ENCODE measurements around the gene MRM1. TPM values are rescaled to one million over a fixed set of nuclear protein-coding genes. Genes with fewer than 3 reads are reported as not detected.

MRM1 gene
- total and polyA plus RNA-seq, 7 donors: 8.7 to 30.6 (median 11.1) TPM

DNA sequence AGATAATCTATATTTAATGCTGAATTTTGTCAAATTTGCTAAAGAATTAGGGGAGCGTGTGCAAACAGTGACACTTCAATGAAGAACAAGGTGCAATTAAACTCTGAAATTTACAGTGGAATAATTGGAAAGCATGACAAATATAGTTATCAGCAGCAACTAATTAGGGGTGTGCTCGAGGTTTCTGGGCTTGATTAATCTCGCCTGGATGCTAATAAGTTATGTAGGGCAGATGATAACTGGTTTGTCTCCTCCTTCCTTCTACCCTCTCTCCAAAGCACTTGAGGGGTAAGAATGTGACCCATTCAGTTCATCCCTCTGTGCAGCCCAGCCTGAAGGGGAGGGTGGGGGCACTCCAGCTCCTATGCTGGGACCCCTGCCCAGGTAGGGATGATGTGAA is 21.9 kb downstream of the MRM1 start:
- Histone ChIP-seq H3K4me1 (no peaks in the 10 kb centered on the region), H3K36me3 (ENCODE audit: insufficient read depth in 1 of 2, low read depth in 1 of 2) (no peaks in the 10 kb centered on the region), H3K27me3 (ENCODE audit: insufficient read depth in 3 of 3, low read length in 2 of 3) (no peaks in the 10 kb centered on the region), H3K27ac (no peak overlapping the region), H3K4me3 (no peak overlapping the region), H3K9me3 (no peaks in the 10 kb centered on the region)
- TF ChIP-seq CTCF (IDR thresholded peaks at IDR 0.05): no peak
- ATAC-seq (no peak), DNase-seq (no peak)
- 60 to 82% (median 70%) methylated on average over 3 of the region's 3 CpGs for WGBS, 3 donors
- intact Hi-C loops (cut with DNase I): no loop called here

- Histone ChIP-seq H3K4me3 (no peak overlapping the region), H3K36me3 (ENCODE audit: insufficient read depth in 1 of 2, low read depth in 1 of 2) (no peaks in the 10 kb centered on the region), H3K27me3 (ENCODE audit: insufficient read depth in 3 of 3, low read length in 2 of 3) (no peaks in the 10 kb centered on the region), H3K9me3 (no peaks in the 10 kb centered on the region), H3K27ac (no peak overlapping the region), H3K4me1 (no peaks in the 10 kb centered on the region)
- ATAC-seq: no peak
- intact Hi-C loops (cut with DNase I): loop anchor here in 1 of 2 donors (5.0 kb wide), 1 partner anchor 592 kb away; no protein-coding TSS in a partner anchor
- no peak for DNase-seq
- TF ChIP-seq CTCF (IDR thresholded peaks at IDR 0.05): no peak
- 77 to 82% (median 81%) methylated on average over 7 of the region's 7 CpGs for WGBS, 3 donors
Measured at GRCh38 chr17:36625188-36625587, 23.8 kb downstream of the MRM1 start.

GRCh38 chr17:36627101-36627500 is 25.7 kb downstream of the MRM1 start:
- TF ChIP-seq CTCF (IDR thresholded peaks at IDR 0.05): no peak
- ATAC-seq (no peak), DNase-seq (no peak)
- H3K4me3 ChIP-seq: no peak overlapping the region
- H3K9me3 ChIP-seq: no peaks in the 10 kb centered on the region
- intact Hi-C loops (cut with DNase I): loop anchor here in 1 of 2 donors (5.0 kb wide), 1 partner anchor 590 kb away; no protein-coding TSS in a partner anchor
- 66 to 77% (median 74%) methylated on average over 12 of the region's 12 CpGs for WGBS, 3 donors
- H3K27ac ChIP-seq: no peak overlapping the region
- peaks cover 0 to 2% (median 2%) of the 10 kb centered on the region in 3 donors for H3K27me3 ChIP-seq (ENCODE audit: insufficient read depth in 3 of 3, low read length in 2 of 3)
- H3K36me3 ChIP-seq (ENCODE audit: insufficient read depth in 1 of 2, low read depth in 1 of 2): no peaks in the 10 kb centered on the region
- H3K4me1 ChIP-seq: no peaks in the 10 kb centered on the region

DNA sequence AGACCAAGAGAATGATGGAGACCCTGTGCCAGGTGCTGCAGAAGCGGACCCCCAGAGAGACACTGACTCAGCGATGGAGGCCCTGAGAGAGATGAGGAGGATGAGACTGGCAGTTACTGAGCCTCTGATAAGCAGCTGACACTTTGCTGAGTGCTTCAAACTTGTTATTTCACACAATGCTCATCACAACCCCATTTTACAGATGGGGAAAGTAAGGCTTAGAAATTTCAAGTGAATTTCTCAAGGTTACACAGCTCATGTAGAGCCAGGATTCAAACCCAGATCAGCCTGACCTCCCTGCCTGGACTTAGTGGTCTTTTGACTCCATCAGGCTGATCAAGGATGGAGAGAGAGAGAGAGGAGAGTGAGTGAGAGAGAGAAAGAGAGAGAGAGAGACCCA is 27.2 kb downstream of the MRM1 start:
- Histone ChIP-seq H3K4me1 (no peaks in the 10 kb centered on the region), H3K4me3 (no peak overlapping the region), H3K36me3 (ENCODE audit: insufficient read depth in 1 of 2, low read depth in 1 of 2) (no peaks in the 10 kb centered on the region), H3K9me3 (no peaks in the 10 kb centered on the region), H3K27ac (no peak overlapping the region), H3K27me3 (ENCODE audit: insufficient read depth in 3 of 3, low read length in 2 of 3) (peaks cover 0 to 5% (median 4%) of the 10 kb centered on the region in 3 donors)
- 95 to 100% (median 100%) methylated on average over 1 to 2 of the region's 2 CpGs for WGBS, 3 donors
- intact Hi-C loops (cut with DNase I): loop anchor here in 1 of 2 donors (5.0 kb wide), 1 partner anchor 589 kb away; no protein-coding TSS in a partner anchor
- TF ChIP-seq CTCF (IDR thresholded peaks at IDR 0.05): no peak
- ATAC-seq: no peak
- DNase-seq: no peak
